HL-60 (cell line): ENCODE measurements around the gene AKT3.

Experiments used
- DNase-seq, 2 experiments: peaks; one replicate each; pipeline ENCODE4 v3.0.0-alpha.2; 2010 to 2020; ENCODE audit warnings: low read depth in 1 of 2, low spot score in 1 of 2
- H3K27ac ChIP-seq: fragments of 250-450 bp; sonication (Bioruptor Pico); replicated peaks from 2 replicates; pipeline ENCODE4 v1.5.1; 2020; ENCODE audit warnings: mild to moderate bottlenecking, moderate library complexity
- H3K27me3 ChIP-seq: fragments of 250-450 bp; sonication (Bioruptor Pico); 2 replicates; pipeline ENCODE4 v1.5.1; 2021; ENCODE audit warnings: mild to moderate bottlenecking, moderate library complexity; ENCODE audit not compliant: insufficient read depth, poor library complexity, severe bottlenecking
- H3K4me3 ChIP-seq: replicated peaks from 2 replicates; pipeline ENCODE4 v1.5.1; 2011; ENCODE audit warnings: mild to moderate bottlenecking, control low read depth, low read length; ENCODE audit not compliant: insufficient read depth
- GABPA ChIP-seq: IDR thresholded peaks from 2 replicates; pipeline ENCODE4 v1.6.1; 2012; ENCODE audit warnings: low read depth
- POLR2AphosphoS5 ChIP-seq: IDR thresholded peaks from 2 replicates; pipeline ENCODE4 v1.6.1; 2012; ENCODE audit warnings: low read depth
- REST ChIP-seq: IDR thresholded peaks from 2 replicates; pipeline ENCODE4 v1.6.1; 2012; ENCODE audit warnings: low read depth; ENCODE audit not compliant: insufficient replicate concordance
- SPI1 ChIP-seq: IDR thresholded peaks from 2 replicates; pipeline ENCODE4 v1.6.1; 2012; ENCODE audit warnings: low read depth, mild to moderate bottlenecking, borderline replicate concordance
- TF ChIP-seq, protein P1 (sequence below): IDR thresholded peaks from one replicate; pipeline ENCODE4 v1.5.1; 2011; ENCODE audit warnings: low read length, control low read depth, inconsistent platforms; ENCODE audit not compliant: insufficient read depth

Gene AKT3

DNA sequence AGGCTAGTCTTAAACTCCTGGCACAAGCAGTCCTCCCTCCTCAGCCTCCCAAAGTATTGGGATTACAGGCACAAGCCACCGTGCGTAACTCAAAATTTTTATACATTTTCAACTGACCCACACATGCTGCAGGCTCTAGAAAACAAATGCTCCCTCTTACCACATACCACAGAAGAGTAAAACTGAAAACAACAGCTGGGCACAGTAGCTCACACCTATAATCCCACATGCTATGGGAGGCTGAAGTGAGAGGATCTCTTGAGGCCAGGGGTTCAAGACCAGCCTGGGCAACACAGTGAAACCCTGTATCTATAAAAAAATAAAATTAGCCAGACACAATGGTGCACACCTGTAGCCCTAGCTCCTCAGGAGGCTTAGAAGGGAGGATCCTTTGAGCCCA lies 56.7 kb downstream of the AKT3 start:
- DNase-seq, result no peak
- no peaks in the 10 kb centered on the region for H3K27me3 ChIP-seq
- H3K4me3 ChIP-seq, result no peak overlapping the region
- no peak for TF ChIP-seq REST
- TF ChIP-seq GABPA, result no peak
- TF ChIP-seq, protein P1, sequence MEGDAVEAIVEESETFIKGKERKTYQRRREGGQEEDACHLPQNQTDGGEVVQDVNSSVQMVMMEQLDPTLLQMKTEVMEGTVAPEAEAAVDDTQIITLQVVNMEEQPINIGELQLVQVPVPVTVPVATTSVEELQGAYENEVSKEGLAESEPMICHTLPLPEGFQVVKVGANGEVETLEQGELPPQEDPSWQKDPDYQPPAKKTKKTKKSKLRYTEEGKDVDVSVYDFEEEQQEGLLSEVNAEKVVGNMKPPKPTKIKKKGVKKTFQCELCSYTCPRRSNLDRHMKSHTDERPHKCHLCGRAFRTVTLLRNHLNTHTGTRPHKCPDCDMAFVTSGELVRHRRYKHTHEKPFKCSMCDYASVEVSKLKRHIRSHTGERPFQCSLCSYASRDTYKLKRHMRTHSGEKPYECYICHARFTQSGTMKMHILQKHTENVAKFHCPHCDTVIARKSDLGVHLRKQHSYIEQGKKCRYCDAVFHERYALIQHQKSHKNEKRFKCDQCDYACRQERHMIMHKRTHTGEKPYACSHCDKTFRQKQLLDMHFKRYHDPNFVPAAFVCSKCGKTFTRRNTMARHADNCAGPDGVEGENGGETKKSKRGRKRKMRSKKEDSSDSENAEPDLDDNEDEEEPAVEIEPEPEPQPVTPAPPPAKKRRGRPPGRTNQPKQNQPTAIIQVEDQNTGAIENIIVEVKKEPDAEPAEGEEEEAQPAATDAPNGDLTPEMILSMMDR, result no peak
- TF ChIP-seq POLR2AphosphoS5, result no peak
- TF ChIP-seq SPI1, result no peak
- no peak overlapping the region for H3K27ac ChIP-seq

GRCh38 chr1:243792891-243793290 lies 57.2 kb downstream of the AKT3 start:
- no peak for DNase-seq
- H3K27me3 ChIP-seq, result no peaks in the 10 kb centered on the region
- no peak overlapping the region for H3K27ac ChIP-seq
- H3K4me3 ChIP-seq, result no peak overlapping the region
- TF ChIP-seq GABPA (no peak), SPI1 (no peak), POLR2AphosphoS5 (no peak), REST (no peak)
- TF ChIP-seq, protein P1, result no peak

DNA sequence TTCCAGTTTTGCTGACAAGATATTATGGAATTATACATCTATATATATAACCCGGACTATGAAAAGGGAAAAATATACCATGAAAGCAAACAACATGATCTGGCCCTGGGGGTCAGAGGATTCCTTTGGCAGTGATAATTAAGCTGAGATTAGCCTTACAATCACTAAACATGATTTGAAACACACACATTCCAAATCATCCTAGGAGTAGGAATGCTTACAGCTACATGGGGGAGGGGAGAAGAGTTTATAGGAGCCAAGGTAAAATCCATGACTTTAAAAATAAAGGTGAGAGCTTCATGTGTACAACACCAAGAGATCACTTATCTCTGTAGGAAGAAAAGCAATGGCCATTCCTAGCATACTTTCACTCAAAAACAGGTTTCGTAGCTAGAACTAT lies 57.6 kb downstream of the AKT3 start:
- Histone ChIP-seq H3K4me3 (no peak overlapping the region), H3K27ac (no peak overlapping the region), H3K27me3 (peaks cover 3% of the 10 kb centered on the region)
- no peak for DNase-seq
- TF ChIP-seq, protein P1, result no peak
- TF ChIP-seq GABPA, result no peak
- no peak for TF ChIP-seq REST
- no peak for TF ChIP-seq SPI1
- TF ChIP-seq POLR2AphosphoS5, result no peak
